Mesenchymal stem cell (in vitro differentiated cells and primary cell): Measurements from ENCODE around the gene GLI1. TPM values are rescaled to one million over a fixed set of nuclear protein-coding genes. Genes with fewer than 3 reads are reported as not detected.

Experiments used
- DNase-seq: peaks from one replicate; pipeline ENCODE4 v3.0.0-alpha.2; 2013
- H2AFZ ChIP-seq: one replicate; pipeline ENCODE4 v1.6.1; 2013; ENCODE audit warnings: low read depth, mild to moderate bottlenecking, control low read depth, inconsistent platforms, low read length, moderate library complexity
- H2AK5ac ChIP-seq: 2 replicates; pipeline ENCODE4 v1.6.1; 2013; ENCODE audit warnings: low read length, moderate library complexity, mild to moderate bottlenecking, inconsistent platforms; ENCODE audit not compliant: severe bottlenecking
- H2BK120ac ChIP-seq: one replicate; pipeline ENCODE4 v1.6.1; 2013; ENCODE audit warnings: low read depth, mild to moderate bottlenecking, inconsistent platforms, low read length, moderate library complexity
- H2BK12ac ChIP-seq, 2 experiments: one replicate each; pipeline ENCODE4 v1.6.1; 2013; ENCODE audit warnings: inconsistent platforms in 2 of 2, low read length in 2 of 2, mild to moderate bottlenecking in 2 of 2, moderate library complexity in 2 of 2, control low read depth in 1 of 2
- H2BK15ac ChIP-seq: one replicate; pipeline ENCODE4 v1.6.1; 2013; ENCODE audit warnings: mild to moderate bottlenecking, low read depth, inconsistent platforms; ENCODE audit not compliant: poor library complexity, severe bottlenecking
- H2BK5ac ChIP-seq: 2 replicates; pipeline ENCODE4 v1.6.1; 2013; ENCODE audit warnings: low read depth, mild to moderate bottlenecking, low read length, control low read depth, inconsistent platforms; ENCODE audit not compliant: poor library complexity, severe bottlenecking
- H3K14ac ChIP-seq, 2 experiments: one replicate each; pipeline ENCODE4 v1.6.1; 2013; ENCODE audit warnings: inconsistent platforms in 2 of 2, low read length in 2 of 2, control low read depth in 1 of 2, mild to moderate bottlenecking in 1 of 2, moderate library complexity in 1 of 2
- H3K18ac ChIP-seq, 2 experiments: one replicate each; pipeline ENCODE4 v1.6.1; 2013; ENCODE audit warnings: inconsistent platforms in 2 of 2, low read length in 2 of 2, control low read depth in 1 of 2, low read depth in 1 of 2, mild to moderate bottlenecking in 1 of 2
- H3K23ac ChIP-seq, 2 experiments: one replicate each; pipeline ENCODE4 v1.6.1; 2013; ENCODE audit warnings: inconsistent platforms in 2 of 2, low read length in 2 of 2, mild to moderate bottlenecking in 2 of 2, moderate library complexity in 2 of 2, control low read depth in 1 of 2
- H3K27ac ChIP-seq: 2 replicates; pipeline ENCODE4 v1.5.1; 2013; ENCODE audit warnings: mild to moderate bottlenecking, moderate library complexity, low read length, control low read depth, inconsistent platforms; ENCODE audit not compliant: poor library complexity, severe bottlenecking
- H3K27me3 ChIP-seq, 2 experiments: 2 replicates each; pipeline versions ENCODE4 v1.6.1 to v1.7.0; 2013; ENCODE audit warnings: low read length in 2 of 2, mild to moderate bottlenecking in 2 of 2, moderate library complexity in 2 of 2, control low read depth in 1 of 2, inconsistent platforms in 1 of 2; ENCODE audit not compliant: control insufficient read depth in 1 of 2, insufficient read depth in 1 of 2
- H3K36me3 ChIP-seq, 2 experiments: 2 replicates each; pipeline versions ENCODE4 v1.6.1 to v1.7.0; 2013; ENCODE audit warnings: low read length in 2 of 2, control low read depth in 1 of 2, inconsistent platforms in 1 of 2, low read depth in 1 of 2, mild to moderate bottlenecking in 1 of 2; ENCODE audit not compliant: insufficient read depth in 2 of 2, control insufficient read depth in 1 of 2
- H3K4ac ChIP-seq, 2 experiments: one replicate each; pipeline ENCODE4 v1.6.1; 2013; ENCODE audit warnings: inconsistent platforms in 2 of 2, low read length in 2 of 2, mild to moderate bottlenecking in 2 of 2, moderate library complexity in 2 of 2, control low read depth in 1 of 2, low read depth in 1 of 2
- H3K4me1 ChIP-seq: 2 replicates; pipeline ENCODE4 v1.6.1; 2013; ENCODE audit warnings: low read depth, low read length, control low read depth; ENCODE audit not compliant: control insufficient read depth, insufficient read depth
- H3K4me2 ChIP-seq: 2 replicates; pipeline ENCODE4 v1.6.1; 2013; ENCODE audit warnings: low read length, mild to moderate bottlenecking, inconsistent platforms; ENCODE audit not compliant: poor library complexity, severe bottlenecking
- H3K4me3 ChIP-seq, 2 experiments: 2 replicates each; pipeline versions ENCODE4 v1.5.1 to v1.7.0; 2013; ENCODE audit warnings: low read length in 2 of 2, mild to moderate bottlenecking in 2 of 2, control low read depth in 1 of 2, low read depth in 1 of 2; ENCODE audit not compliant: insufficient read depth in 1 of 2
- H3K79me1 ChIP-seq: replicated peaks from 2 replicates; pipeline ENCODE4 v1.6.1; 2013; ENCODE audit warnings: mild to moderate bottlenecking, control low read depth, low read length, inconsistent platforms; ENCODE audit not compliant: poor library complexity, severe bottlenecking
- H3K9ac ChIP-seq: 2 replicates; pipeline ENCODE4 v1.7.0; 2013; ENCODE audit warnings: mild to moderate bottlenecking, low read length, moderate library complexity
- H3K9me3 ChIP-seq: 2 replicates; pipeline ENCODE4 v1.7.0; 2013; ENCODE audit warnings: mild to moderate bottlenecking, low read length; ENCODE audit not compliant: control insufficient read depth
- H4K8ac ChIP-seq: one replicate; pipeline ENCODE4 v1.6.1; 2013; ENCODE audit warnings: inconsistent platforms, mild to moderate bottlenecking, low read length, moderate library complexity
- H4K91ac ChIP-seq: one replicate; pipeline ENCODE4 v1.6.1; 2013; ENCODE audit warnings: mild to moderate bottlenecking, low read length, inconsistent platforms
- WGBS: methylation state at CpG from one replicate; pipeline ENCODE4 v1.1.7; 2013; ENCODE audit warnings: mixed read lengths; 5-methylcytosine and 5-hydroxymethylcytosine counted together
- small RNA-seq: library from polyadenylated mRNA; stranded (forward); fragments of <200 nt; extraction: miRNeasy Mini kit (QIAGEN cat#:217004); gene quantifications from one replicate; pipeline ENCODE3, GENCODE V24; 2013; ENCODE audit warnings: low read depth

The GLI1 gene

GRCh38 chr12:57521525-57522010 is 62.0 kb downstream of the GLI1 start:
- WGBS = 20% methylated on average over 13 of the region's 17 CpGs
- H2BK12ac ChIP-seq = peak overlapping the region; percentile 22 to 86
- no peak overlapping the region for H2AFZ ChIP-seq
- H4K8ac ChIP-seq = peak overlapping the region; percentile 33
- H3K27me3 ChIP-seq = no peaks in the 10 kb centered on the region
- peak overlapping the region; percentile 65 to 94 for H3K4ac ChIP-seq
- H4K91ac ChIP-seq = peak overlapping the region; percentile 83
- H3K4me3 ChIP-seq = peak overlapping the region in 1 of 2 experiments; percentile 73
- peak overlapping the region; percentile 47 for H2AK5ac ChIP-seq
- H3K27ac ChIP-seq = peak overlapping the region; percentile 99
- H3K4me1 ChIP-seq = peaks cover 35% of the 10 kb centered on the region
- peak overlapping the region; percentile 33 for H2BK5ac ChIP-seq
- peak overlapping the region; percentile 97 for H2BK15ac ChIP-seq
- H3K4me2 ChIP-seq = no peak overlapping the region
- H3K9ac ChIP-seq = peak overlapping the region; percentile 85
- peak; percentile 80 for DNase-seq
- H3K36me3 ChIP-seq = peaks cover 32 to 48% of the 10 kb centered on the region in 2 experiments
- peak overlapping the region; percentile 77 to 98 for H3K18ac ChIP-seq
- no peak overlapping the region for H3K23ac ChIP-seq
- H3K9me3 ChIP-seq = no peaks in the 10 kb centered on the region
- H3K14ac ChIP-seq = no peak overlapping the region
- peak overlapping the region; percentile 93 for H2BK120ac ChIP-seq
- peaks cover 8% of the 10 kb centered on the region for H3K79me1 ChIP-seq

Small RNA genes lying within 50 kb of the gene (small RNA-seq; reads per million reads assigned to genes)
- gene MIR616 (1.2 reads per million), gene RNU6-879P (not detected)
